Esophagus muscularis mucosa (tissue), 4 donors: Measurements from ENCODE around the gene GUCY2F. TPM values are rescaled to one million over a fixed set of nuclear protein-coding genes. Genes with fewer than 3 reads are reported as not detected.

Experiments used
- DNase-seq: peaks from one replicate; pipeline ENCODE4 v3.0.0-alpha.2; 2017; ENCODE audit errors: extremely low spot score
- H3K27ac ChIP-seq, 4 donors: fragments of 200-600 bp; sonication (generic); replicated peaks in 1 of 4; 1 replicate in 3 of 4; 2 replicates in 1 of 4; pipeline ENCODE4 v1.5.1; 2016 to 2019; ENCODE audit warnings: mild to moderate bottlenecking in 1 of 4
- H3K27me3 ChIP-seq, 4 donors: fragments of 200-600 bp; sonication (generic); one replicate each; pipeline versions ENCODE4 v1.5.1 to v1.6.0; 2016 to 2019
- H3K36me3 ChIP-seq, 4 donors: fragments of 200-600 bp; sonication (generic); one replicate each; pipeline ENCODE4 v1.5.1; 2016 to 2019
- H3K4me1 ChIP-seq, 4 donors: fragments of 200-600 bp; sonication (generic); one replicate each; pipeline ENCODE4 v1.5.1; 2016 to 2019
- H3K4me3 ChIP-seq, 4 donors: fragments of 200-600 bp; sonication (generic); 1 replicate in 2 of 4; 2 replicates in 2 of 4; pipeline ENCODE4 v1.5.1; 2016 to 2019; ENCODE audit warnings: mild to moderate bottlenecking in 4 of 4, moderate library complexity in 1 of 4
- H3K9me3 ChIP-seq, 4 donors: fragments of 200-600 bp; sonication (generic); 1 replicate in 3 of 4; 2 replicates in 1 of 4; pipeline ENCODE4 v1.5.1; 2016 to 2019
- EP300 ChIP-seq: sonication (generic); formaldehyde crosslinking; IDR thresholded peaks from one replicate; pipeline ENCODE4 v1.6.1; 2017; ENCODE audit warnings: antibody characterized with exemption
- POLR2A ChIP-seq: fragments of 450-650 bp; IDR thresholded peaks from one replicate; pipeline ENCODE4 v1.6.1; 2017; ENCODE audit warnings: antibody characterized with exemption, moderate library complexity, mild to moderate bottlenecking, low read depth
- POLR2AphosphoS5 ChIP-seq, 2 donors: sonication (generic); formaldehyde crosslinking; IDR thresholded peaks; one replicate each; pipeline ENCODE4 v1.6.1; 2017; ENCODE audit warnings: antibody characterized with exemption in 2 of 2
- WGBS: methylation state at CpG from one replicate; pipeline ENCODE4 v1.1.5; 2018; 5-methylcytosine and 5-hydroxymethylcytosine counted together
- intact Hi-C: fragments of 100-400 bp; cut with DNase I; formaldehyde crosslinking; loops from one replicate; pipeline ENCODE4 v1.15.1; 2023
- total RNA-seq, 4 donors: library from RNA; depleted of rRNA; stranded (reverse); fragments of >200 nt; gene quantifications; one replicate each; pipeline versions ENCODE4 v1.1.0 to v1.2.1, GENCODE V29; 2016
- TF ChIP-seq, protein P1 (sequence below), 3 experiments: fragments of 200-600 bp in 2 of 3; fragments of 450-650 bp in 1 of 3; sonication (generic) in 2 of 3; IDR thresholded peaks; one replicate each; pipeline ENCODE4 v1.5.1; 2017 to 2019; ENCODE audit warnings: antibody characterized with exemption in 3 of 3, mild to moderate bottlenecking in 2 of 3, moderate library complexity in 1 of 3

GUCY2F gene
- total RNA-seq, 4 donors from 2014 or later: not detected

- no peaks in the 10 kb centered on the region for H3K9me3 ChIP-seq
- no peaks in the 10 kb centered on the region for H3K4me1 ChIP-seq
- H3K27me3 ChIP-seq: no peaks in the 10 kb centered on the region
- no peak for DNase-seq
- no peak overlapping the region for H3K4me3 ChIP-seq
- intact Hi-C loops: no loop called here
- TF ChIP-seq EP300 (no peak), POLR2AphosphoS5 (IDR thresholded peaks at IDR 0.05) (no peak), POLR2A (no peak)
- TF ChIP-seq, protein P1, sequence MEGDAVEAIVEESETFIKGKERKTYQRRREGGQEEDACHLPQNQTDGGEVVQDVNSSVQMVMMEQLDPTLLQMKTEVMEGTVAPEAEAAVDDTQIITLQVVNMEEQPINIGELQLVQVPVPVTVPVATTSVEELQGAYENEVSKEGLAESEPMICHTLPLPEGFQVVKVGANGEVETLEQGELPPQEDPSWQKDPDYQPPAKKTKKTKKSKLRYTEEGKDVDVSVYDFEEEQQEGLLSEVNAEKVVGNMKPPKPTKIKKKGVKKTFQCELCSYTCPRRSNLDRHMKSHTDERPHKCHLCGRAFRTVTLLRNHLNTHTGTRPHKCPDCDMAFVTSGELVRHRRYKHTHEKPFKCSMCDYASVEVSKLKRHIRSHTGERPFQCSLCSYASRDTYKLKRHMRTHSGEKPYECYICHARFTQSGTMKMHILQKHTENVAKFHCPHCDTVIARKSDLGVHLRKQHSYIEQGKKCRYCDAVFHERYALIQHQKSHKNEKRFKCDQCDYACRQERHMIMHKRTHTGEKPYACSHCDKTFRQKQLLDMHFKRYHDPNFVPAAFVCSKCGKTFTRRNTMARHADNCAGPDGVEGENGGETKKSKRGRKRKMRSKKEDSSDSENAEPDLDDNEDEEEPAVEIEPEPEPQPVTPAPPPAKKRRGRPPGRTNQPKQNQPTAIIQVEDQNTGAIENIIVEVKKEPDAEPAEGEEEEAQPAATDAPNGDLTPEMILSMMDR (IDR thresholded peaks at IDR 0.05): no peak
- H3K36me3 ChIP-seq: no peaks in the 10 kb centered on the region
- H3K27ac ChIP-seq: no peak overlapping the region
Observed at GRCh38 chrX:109345856-109346255, 136.0 kb downstream of the GUCY2F start.

DNA sequence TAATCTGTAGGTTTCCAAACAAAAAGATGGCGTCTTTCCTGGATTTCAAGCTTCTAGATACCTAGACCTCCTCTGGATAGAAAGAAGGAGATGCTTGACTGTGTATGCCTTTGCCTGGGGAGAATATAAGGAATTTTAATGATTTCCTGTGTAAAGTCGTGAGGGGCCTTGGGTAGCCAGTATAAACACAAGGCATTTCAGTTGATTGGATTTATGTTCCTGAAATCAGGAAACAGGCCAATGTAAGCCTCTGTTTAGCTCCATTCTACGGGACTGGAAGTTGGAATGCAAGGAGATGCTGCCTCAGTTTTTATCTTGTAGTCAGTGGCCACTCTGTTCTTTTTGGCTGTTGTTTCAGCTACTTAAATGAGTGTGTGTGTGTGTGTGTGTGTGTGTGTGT lies 137.2 kb downstream of the GUCY2F start:
- Histone ChIP-seq H3K9me3 (no peaks in the 10 kb centered on the region), H3K4me1 (no peaks in the 10 kb centered on the region), H3K36me3 (no peaks in the 10 kb centered on the region), H3K27ac (no peak overlapping the region), H3K27me3 (no peaks in the 10 kb centered on the region), H3K4me3 (no peak overlapping the region)
- no peak for DNase-seq
- 38% methylated on average over 3 of the region's 3 CpGs for WGBS
- TF ChIP-seq POLR2AphosphoS5 (IDR thresholded peaks at IDR 0.05) (no peak), EP300 (no peak), POLR2A (no peak)
- TF ChIP-seq, protein P1 (IDR thresholded peaks at IDR 0.05): no peak
- intact Hi-C loops: no loop called here

DNA sequence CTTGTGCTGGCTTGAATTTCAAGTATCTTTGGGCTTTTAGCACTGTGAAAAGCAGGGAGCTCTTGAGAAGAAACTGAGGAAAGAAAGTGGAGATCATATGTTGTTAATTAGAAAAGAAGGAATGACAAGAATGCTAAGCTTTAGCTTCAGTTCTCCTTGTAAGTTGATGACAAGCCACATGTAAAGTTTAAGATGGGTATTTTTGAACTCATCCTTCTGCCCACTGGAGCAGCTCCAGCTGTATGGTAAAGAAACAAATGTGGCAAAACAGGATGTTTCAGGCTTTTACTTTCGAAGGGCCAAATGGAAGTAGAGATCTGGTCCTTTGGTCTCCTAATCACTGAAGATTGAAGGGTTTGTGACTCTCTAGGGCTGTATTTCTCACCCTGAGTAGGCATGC lies 137.8 kb downstream of the GUCY2F start:
- Histone ChIP-seq H3K36me3 (no peaks in the 10 kb centered on the region), H3K27me3 (no peaks in the 10 kb centered on the region), H3K4me1 (no peaks in the 10 kb centered on the region), H3K27ac (no peak overlapping the region), H3K4me3 (no peak overlapping the region), H3K9me3 (no peaks in the 10 kb centered on the region)
- no peak for DNase-seq
- intact Hi-C loops: no loop called here
- WGBS: 60% methylated on average over 1 of the region's 1 CpG
- TF ChIP-seq POLR2A: no peak
- TF ChIP-seq, protein P1 (IDR thresholded peaks at IDR 0.05): no peak
- no peak for TF ChIP-seq POLR2AphosphoS5 (IDR thresholded peaks at IDR 0.05)
- no peak for TF ChIP-seq EP300

DNA sequence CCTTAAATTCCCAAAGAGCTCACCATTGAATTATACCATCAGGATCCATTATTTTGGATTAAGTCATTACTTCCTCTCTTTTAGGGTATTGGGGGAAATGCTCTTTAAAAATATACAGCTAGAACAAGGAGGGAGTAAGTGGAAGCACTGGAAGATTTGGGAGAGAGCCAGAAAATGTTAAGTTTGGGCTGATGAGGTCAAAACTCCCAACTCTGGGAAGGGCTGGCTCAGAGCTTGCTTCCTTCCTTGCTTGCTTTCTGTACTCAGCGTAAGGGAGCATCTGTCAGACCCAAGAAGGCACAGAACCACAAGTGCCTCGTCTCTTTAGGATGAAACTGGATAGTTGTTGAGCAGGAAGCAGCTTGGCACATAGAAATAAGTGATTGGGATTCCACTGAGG lies 138.2 kb downstream of the GUCY2F start:
- Histone ChIP-seq H3K27ac (no peak overlapping the region), H3K36me3 (no peaks in the 10 kb centered on the region), H3K4me1 (no peaks in the 10 kb centered on the region), H3K9me3 (no peaks in the 10 kb centered on the region), H3K4me3 (no peak overlapping the region), H3K27me3 (no peaks in the 10 kb centered on the region)
- WGBS: 38% methylated on average over 2 of the region's 2 CpGs
- no peak for DNase-seq
- TF ChIP-seq POLR2AphosphoS5 (IDR thresholded peaks at IDR 0.05) (no peak), POLR2A (no peak), EP300 (no peak)
- TF ChIP-seq, protein P1 (IDR thresholded peaks at IDR 0.05): no peak
- intact Hi-C loops: no loop called here

DNA sequence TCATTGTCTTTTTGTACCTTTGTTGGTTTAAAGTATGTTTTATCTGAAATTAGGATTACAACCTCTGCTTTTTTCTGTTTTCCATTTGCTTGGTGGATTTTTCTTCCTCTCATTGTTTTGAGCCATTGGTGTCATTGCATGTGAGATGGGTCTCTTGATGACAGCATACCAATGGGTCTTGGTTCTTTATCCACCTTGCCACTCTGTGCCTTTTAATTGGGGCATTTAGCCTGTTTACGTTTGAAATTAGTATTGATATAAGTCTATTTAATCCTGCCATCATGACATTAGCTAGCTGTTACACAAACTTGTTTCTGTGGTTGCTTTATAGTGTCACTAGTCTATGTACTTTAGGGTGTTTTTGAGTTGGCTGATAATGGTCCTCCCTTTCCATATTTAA lies 145.7 kb downstream of the GUCY2F start:
- TF ChIP-seq EP300: no peak
- TF ChIP-seq POLR2AphosphoS5 (IDR thresholded peaks at IDR 0.05): no peak
- TF ChIP-seq POLR2A: no peak
- TF ChIP-seq, protein P1 (IDR thresholded peaks at IDR 0.05): no peak
- WGBS: 78% methylated on average over 1 of the region's 1 CpG

More for the DNA sequence above, 145.7 kb downstream of the GUCY2F start:
- no peaks in the 10 kb centered on the region for H3K27me3 ChIP-seq
- H3K9me3 ChIP-seq: peaks cover 0 to 26% (median 6%) of the 10 kb centered on the region in 4 donors
- H3K36me3 ChIP-seq: no peaks in the 10 kb centered on the region
- DNase-seq: no peak
- intact Hi-C loops: no loop called here
- no peak overlapping the region for H3K27ac ChIP-seq
- no peaks in the 10 kb centered on the region for H3K4me1 ChIP-seq
- H3K4me3 ChIP-seq: no peak overlapping the region
